ENCODE results near the gene EFCAB5. TPM values are rescaled to one million over a fixed set of nuclear protein-coding genes. Genes with fewer than 3 reads are reported as not detected.
"Not testable (repeated sequence)": the region's sequence is repeated elsewhere in the genome, so short reads cannot be mapped to it uniquely, and the experiment has no call there.

EFCAB5 gene
- total RNA-seq, 6 experiments from 2014 or later, result 0.27 to 0.94 (median 0.64) TPM

DNA sequence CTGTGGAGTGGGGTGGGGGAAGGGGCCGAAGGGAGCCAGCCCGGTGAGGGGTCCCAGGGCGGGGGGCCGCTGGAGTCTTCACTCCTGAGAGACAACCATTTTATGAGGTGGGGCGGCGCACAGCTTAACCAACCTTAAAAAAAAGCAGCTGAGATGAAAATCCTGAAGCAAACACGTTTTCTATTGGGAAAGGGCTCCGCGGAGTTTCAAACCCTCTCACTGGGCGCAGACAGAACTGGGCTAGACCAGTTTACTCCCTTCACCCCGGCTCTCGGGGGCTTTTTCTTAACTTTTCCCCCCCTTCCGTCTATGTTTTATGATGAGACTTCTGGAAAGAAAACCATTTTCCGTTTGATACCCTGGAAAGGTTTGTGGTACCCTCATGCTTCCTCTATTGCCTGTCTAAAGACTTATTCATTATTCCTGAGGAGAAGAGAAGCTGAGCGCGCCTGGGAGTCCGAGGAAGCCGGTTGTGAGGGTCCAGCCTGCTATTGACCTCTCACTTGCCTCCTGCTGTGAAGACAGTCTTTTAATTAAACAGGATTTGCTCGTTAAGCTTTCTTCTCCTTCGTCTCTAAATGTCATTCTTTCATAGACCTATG lies 10.9 kb upstream of the EFCAB5 start:
- H3K27ac Mint-ChIP-seq, result no peak overlapping the region
- H3K4me3 Mint-ChIP-seq, result no peak overlapping the region
- no peaks in the 10 kb centered on the region for H3K9me3 Mint-ChIP-seq
- TF ChIP-seq, protein P1, sequence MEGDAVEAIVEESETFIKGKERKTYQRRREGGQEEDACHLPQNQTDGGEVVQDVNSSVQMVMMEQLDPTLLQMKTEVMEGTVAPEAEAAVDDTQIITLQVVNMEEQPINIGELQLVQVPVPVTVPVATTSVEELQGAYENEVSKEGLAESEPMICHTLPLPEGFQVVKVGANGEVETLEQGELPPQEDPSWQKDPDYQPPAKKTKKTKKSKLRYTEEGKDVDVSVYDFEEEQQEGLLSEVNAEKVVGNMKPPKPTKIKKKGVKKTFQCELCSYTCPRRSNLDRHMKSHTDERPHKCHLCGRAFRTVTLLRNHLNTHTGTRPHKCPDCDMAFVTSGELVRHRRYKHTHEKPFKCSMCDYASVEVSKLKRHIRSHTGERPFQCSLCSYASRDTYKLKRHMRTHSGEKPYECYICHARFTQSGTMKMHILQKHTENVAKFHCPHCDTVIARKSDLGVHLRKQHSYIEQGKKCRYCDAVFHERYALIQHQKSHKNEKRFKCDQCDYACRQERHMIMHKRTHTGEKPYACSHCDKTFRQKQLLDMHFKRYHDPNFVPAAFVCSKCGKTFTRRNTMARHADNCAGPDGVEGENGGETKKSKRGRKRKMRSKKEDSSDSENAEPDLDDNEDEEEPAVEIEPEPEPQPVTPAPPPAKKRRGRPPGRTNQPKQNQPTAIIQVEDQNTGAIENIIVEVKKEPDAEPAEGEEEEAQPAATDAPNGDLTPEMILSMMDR (IDR thresholded peaks at IDR 0.05), result no peak
- no peaks in the 10 kb centered on the region for H3K27me3 Mint-ChIP-seq (ENCODE audit: insufficient read depth)
- H3K36me3 Mint-ChIP-seq (ENCODE audit: low read depth), result peaks cover 5% of the 10 kb centered on the region
- peaks cover 39% of the 10 kb centered on the region for H3K4me1 Mint-ChIP-seq (ENCODE audit: low read depth)
- no peak for DNase-seq

DNA sequence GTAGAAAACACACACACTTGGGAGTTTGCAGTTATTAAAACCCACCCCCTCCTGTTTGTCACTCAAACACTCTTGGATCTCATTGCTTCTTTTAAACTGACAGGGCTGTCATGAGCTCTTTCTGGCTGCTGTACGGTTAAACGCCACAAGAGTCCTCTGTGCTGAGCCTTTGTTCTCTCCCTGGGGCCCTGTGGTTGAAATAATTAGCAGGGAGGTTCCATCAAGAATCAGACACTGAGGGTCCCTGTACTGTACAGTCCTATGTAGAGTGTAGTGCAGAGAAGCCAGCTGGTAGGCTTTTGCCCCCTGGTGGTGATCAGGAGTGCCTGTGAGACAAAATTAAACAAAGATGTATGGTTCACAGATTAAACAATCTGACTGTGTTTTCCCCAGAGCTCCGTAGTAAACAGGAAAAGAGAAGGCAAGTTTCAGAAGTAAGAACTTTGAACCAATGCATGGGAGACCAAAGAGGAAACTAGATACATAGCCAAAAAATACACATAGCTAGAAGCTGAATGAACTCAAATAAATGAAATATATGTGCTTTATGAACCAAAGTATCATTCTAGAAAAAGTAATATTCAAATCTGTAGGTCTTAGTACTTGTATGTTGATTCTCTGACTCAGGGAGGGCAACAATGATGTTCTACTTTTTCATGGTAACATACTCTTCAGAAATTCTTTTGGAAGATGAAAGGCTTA lies 10.1 kb upstream of the EFCAB5 start:
- Mint-ChIP-seq H3K36me3 (ENCODE audit: low read depth) (peaks cover 4% of the 10 kb centered on the region; the same call in 1 of the 2 replicates), H3K27me3 (ENCODE audit: insufficient read depth) (no peaks in the 10 kb centered on the region), H3K9me3 (no peaks in the 10 kb centered on the region), H3K4me1 (ENCODE audit: low read depth) (peaks cover 37% of the 10 kb centered on the region), H3K4me3 (no peak overlapping the region), H3K27ac (no peak overlapping the region)
- peak; percentile 77 for DNase-seq
- TF ChIP-seq, protein P1 (IDR thresholded peaks at IDR 0.05), result peak; percentile 94

DNA sequence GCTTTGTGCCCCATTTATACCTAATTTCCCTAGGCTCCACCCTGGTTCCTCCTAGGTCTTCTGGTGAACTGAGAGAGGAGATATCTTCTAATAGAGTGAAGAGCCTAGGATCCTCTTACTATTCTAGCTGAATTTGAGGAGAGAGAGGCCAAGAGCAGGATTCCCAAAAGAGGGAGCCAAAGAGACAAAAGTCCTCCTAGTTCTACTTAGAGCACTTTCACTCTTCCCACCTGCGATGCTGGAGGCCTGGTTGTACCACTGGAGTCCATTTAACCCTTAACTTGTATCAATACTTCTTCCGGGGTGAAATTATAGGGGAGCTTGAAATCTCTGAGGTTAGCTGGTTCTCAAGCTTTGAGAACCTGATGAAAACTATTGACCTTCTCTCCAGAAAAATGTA lies 8.1 kb upstream of the EFCAB5 start:
- peak; percentile 20 for DNase-seq
- no peaks in the 10 kb centered on the region for H3K36me3 Mint-ChIP-seq (ENCODE audit: low read depth)

DNA sequence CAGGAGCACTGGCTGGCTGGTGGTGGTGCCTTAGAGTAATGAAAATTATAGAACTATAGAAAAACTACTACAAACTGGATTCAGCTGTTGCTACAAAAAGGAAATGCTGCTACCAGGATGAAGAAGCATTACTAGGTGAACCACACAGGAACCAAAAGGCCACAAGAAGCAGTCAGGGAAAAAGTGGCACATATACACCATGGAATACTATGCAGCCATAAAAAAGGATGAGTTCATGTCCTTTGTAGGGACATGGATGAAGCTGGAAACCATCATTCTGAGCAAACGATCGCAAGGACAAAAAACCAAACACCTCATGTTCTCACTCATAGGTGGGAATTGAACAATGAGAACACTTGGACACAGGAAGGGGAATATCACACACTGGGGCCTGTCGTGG lies 5.5 kb upstream of the EFCAB5 start:
- H3K4me3 Mint-ChIP-seq; H3K36me3 Mint-ChIP-seq (ENCODE audit: low read depth); DNase-seq; H3K9me3 Mint-ChIP-seq; H3K27me3 Mint-ChIP-seq (ENCODE audit: insufficient read depth); H3K27ac Mint-ChIP-seq: not testable (repeated sequence)
- H3K4me1 Mint-ChIP-seq (ENCODE audit: low read depth), result peaks cover 20% of the 10 kb centered on the region

More for the DNA sequence above, 8.1 kb upstream of the EFCAB5 start:
- TF ChIP-seq, protein P1 (IDR thresholded peaks at IDR 0.05), result peak; percentile 64
- Mint-ChIP-seq H3K27ac (no peak overlapping the region), H3K4me1 (ENCODE audit: low read depth) (peaks cover 23% of the 10 kb centered on the region), H3K27me3 (ENCODE audit: insufficient read depth) (no peaks in the 10 kb centered on the region), H3K4me3 (peak overlapping the region; percentile 10; the same call in 1 of the 2 replicates), H3K9me3 (no peaks in the 10 kb centered on the region)

GRCh38 chr17:29936724-29937123 lies 4.7 kb upstream of the EFCAB5 start:
- no peaks in the 10 kb centered on the region for H3K27me3 Mint-ChIP-seq (ENCODE audit: insufficient read depth)
- H3K4me1 Mint-ChIP-seq (ENCODE audit: low read depth), result peaks cover 20% of the 10 kb centered on the region
- no peak overlapping the region for H3K27ac Mint-ChIP-seq
- no peaks in the 10 kb centered on the region for H3K9me3 Mint-ChIP-seq
- TF ChIP-seq, protein P1 (IDR thresholded peaks at IDR 0.05), result no peak
- DNase-seq, result no peak
- H3K36me3 Mint-ChIP-seq (ENCODE audit: low read depth), result no peaks in the 10 kb centered on the region
- no peak overlapping the region for H3K4me3 Mint-ChIP-seq

DNA sequence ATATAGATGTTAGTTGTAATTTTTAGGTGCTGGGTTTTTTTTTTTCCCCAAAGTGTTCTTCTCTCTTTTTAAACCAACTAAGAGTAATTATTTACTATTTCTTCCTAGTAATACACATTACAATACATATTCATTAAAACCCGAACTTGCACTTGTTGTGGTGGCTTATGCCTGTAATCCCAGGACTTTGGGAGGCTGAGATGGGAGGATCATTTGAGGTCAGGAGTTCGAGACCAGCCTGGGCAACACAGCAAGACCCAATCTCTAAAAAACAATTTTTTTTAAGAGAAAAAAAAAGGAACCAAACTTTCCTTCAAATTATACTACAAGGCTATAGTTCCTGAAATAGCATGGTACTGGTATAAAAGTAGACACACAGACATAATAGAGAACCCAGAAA lies 3.8 kb downstream of the EFCAB5 start:
- no peak for DNase-seq

More for the DNA sequence above, 3.8 kb downstream of the EFCAB5 start:
- H3K4me3 Mint-ChIP-seq, result no peak overlapping the region
- no peaks in the 10 kb centered on the region; the same call in 1 of the 2 replicates for H3K27me3 Mint-ChIP-seq (ENCODE audit: insufficient read depth)
- no peaks in the 10 kb centered on the region for H3K4me1 Mint-ChIP-seq (ENCODE audit: low read depth)
- no peaks in the 10 kb centered on the region for H3K9me3 Mint-ChIP-seq
- H3K36me3 Mint-ChIP-seq (ENCODE audit: low read depth), result no peaks in the 10 kb centered on the region; the same call in 1 of the 2 replicates
- no peak overlapping the region for H3K27ac Mint-ChIP-seq
- TF ChIP-seq, protein P1 (IDR thresholded peaks at IDR 0.05), result no peak

Data from HFFc6 (cell line).